ENCODE results near the gene ZNF714.

- TF ChIP-seq CTCF (conservative IDR thresholded peaks at IDR 0.05 in 1 of 2, IDR thresholded peaks at IDR 0.05 in 1 of 2; ENCODE audit: low read depth in 1 of 2, low read length in 2 of 2) (no peak), EZH2 (IDR thresholded peaks at IDR 0.05; ENCODE audit: low read length, missing control alignments) (no peak)
Observed at GRCh38 chr19:21147540-21147939, 65.5 kb downstream of the ZNF714 start.
